ENCODE measurements around the gene FITM1.

FITM1 gene

DNA sequence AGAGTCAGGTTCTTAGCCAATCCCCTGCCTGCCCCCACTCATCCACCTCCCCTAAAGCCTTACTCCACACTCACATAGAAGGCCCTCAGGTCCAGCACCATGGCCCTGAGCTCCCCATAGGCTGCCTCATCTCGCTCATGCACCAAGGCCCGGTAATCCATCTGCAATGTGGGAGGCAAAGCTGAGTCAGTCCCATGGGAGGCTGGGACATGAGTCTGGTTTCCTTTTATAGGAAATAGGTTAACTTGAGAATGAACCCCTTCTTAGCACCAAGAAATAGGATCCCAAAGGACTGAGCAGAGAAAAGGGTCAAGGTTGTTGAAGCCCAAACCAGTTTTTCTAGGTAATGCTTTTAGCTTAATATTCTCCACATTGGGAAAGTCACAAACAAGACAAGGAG, 13.1 kb downstream of the FITM1 start:
- no peak for FAIRE-seq

DNA sequence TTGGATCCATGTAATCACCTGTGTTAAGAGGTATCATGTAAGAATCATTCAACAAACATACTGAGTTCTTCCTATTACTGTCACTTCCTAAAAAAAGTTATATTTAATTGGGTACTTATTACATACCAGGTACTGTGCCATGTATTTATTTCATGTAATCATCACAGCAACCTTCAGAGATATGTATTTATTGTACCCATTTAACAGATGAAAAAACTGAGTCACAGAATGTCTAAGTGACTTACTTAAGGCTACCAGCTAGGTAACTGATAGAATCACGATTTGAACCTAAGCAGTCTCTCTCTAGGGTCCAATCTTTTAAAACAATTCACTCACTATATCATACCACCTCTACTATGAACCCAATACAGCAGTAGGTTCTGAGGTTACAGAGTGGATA, 14.0 kb downstream of the FITM1 start:
- no peak for FAIRE-seq

DNA sequence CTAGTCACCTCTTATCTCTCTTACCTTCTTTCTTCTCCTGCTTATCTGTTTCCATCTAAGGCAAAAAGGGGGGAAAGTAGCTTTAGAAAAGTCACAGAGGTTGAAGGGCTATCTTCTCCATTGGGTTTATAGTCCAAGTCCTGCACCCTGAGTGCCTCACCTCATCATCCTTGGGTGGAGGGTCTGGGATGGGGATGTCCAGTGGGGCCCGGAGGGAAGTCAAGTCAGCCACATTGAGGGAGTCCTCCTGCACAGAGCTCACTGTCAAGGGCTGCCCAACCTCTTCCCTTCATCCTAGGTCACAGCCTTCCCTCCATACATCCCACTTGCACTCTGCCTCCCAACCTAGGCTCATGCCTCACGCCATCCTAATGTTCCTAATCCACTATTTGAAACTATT, 14.8 kb downstream of the FITM1 start:
- FAIRE-seq = no peak

DNA sequence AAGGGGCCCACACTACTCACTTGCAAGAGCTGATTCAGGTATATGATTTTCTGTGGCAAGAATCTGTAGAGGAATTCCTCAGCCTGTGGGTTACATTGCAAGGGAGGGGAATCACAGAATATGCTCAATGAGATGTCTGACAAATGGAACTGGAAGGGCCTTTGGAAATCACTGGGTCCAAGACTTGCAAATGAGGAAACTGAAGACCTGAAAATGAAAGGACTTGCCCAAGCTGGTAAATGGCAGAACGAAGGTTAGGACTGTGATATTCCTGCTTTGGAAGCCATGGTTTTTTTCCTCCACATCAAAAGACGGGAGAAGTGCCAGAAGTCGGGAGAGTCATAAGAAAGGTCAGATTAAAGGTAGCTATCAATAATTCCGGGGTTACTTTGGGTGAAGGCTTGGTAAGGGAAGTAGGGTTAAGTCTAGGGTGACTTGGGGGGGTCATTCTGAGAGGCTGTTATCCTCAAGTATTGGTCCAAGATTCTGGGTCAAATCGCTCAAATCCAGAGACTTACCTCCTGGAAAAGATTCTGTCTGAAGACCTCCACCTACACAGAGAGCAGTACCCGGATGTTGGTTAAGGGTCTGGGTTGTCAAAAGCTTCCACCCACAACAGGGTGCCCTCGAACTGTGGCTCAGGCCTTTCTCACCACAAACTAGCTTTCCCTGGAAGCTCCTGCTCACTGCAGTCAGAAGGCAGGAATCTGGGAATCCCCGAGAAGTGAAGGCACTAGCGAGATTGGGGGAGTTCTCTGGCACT, 15.4 kb downstream of the FITM1 start:
- FAIRE-seq = no peak

DNA sequence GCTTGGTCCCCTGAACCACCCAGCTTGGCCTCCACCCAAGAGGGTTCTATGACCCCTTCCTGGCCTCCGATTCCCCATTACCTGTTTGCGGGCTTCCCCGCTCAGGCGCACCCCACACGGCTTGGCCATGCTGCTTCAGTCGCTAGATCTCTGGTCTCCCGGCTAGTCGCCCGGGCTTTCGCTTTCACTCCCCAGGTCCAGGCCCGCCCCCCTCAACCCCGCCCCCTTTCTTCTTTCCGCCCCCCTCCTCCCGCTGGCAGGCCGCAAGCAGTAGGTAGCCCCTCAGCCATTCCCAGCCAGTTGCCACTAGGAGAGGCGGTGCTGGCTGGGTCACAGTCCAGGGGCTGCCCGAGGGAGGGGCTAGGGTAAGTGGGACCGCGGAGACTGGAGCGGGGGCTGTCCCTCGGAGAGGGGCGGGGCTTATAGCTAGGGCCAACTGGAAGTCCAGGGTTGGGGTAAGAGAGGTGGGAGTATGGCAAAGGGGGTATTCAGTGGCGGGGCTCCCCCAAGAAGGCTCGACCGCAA, 16.1 kb downstream of the FITM1 start, which contains the start of gene PSME2:
Gene PSME2, minus strand, starts transcription at position 158 of the 525 bp plus-strand sequence. Its CDS starts 29 bp downstream, at position 129.
- no peak for FAIRE-seq

DNA sequence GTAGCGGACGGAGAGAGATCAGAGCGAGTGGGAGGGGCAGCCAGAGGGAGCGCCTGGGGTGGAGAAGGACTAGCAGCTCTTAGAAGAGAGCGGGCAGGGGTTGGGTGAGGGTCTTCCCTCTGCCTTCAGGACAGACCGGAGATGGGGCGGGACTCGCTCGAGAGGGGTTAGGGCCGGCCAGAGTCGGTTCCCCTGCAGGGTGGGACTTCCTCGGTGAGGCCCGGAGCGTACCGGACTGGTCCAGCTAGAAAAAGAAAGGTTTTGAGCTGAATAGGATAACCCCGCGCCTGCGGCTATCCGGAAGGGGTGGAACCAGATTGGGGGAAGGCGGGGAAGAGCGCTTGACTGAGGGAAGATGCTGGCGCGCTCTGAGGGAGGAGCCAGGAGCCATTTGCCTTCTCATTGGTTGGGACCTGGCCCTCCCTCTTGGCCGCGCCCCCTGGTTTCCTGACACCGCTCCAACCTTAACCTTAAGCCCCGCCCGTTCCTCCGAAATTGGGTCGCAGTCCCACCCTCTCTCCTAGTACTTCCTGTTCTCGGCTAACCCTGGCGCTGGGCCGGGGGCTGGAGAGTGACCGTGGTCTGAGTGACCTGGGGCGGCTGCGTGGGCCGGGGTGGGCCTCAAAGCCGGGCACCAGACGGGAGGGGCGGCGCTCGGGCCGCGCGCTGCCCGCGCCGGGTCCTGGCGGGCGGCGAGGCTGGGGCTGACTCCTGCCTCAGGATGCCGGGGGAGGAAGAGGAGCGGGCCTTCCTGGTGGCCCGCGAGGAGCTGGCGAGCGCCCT, 16.7 kb downstream of the FITM1 start, which contains the start of gene RNF31:
Gene RNF31, plus strand, starts transcription at position 521 of the 783 bp plus-strand sequence. Its CDS starts 201 bp downstream, at position 722.
- FAIRE-seq = no peak

DNA sequence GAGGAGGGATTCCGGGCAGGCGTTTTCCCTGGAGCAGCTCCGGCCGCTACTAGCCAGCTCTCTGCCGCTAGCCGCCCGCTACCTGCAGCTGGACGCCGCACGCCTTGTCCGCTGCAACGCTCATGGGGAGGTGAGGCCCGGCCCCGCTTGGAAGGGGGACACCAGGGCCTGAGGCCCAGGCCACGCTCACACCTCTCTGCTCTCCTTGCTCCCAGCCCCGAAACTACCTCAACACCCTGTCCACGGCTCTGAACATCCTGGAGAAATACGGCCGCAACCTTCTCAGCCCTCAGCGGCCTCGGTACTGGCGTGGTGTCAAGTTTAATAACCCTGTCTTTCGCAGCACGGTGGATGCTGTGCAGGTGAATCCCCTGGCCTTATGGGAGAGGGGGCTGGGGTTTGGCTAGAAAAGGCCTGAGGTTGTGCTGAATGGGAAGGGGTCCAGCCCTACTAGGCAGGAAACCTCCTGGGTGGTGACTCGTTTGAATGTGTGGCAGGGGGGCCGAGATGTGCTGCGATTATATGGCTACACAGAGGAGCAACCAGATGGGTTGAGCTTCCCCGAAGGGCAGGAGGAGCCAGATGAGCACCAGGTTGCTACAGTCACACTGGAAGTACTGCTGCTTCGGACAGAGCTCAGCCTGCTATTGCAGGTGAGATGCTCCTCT, 17.4 kb downstream of the FITM1 start:
- no peak for FAIRE-seq

DNA sequence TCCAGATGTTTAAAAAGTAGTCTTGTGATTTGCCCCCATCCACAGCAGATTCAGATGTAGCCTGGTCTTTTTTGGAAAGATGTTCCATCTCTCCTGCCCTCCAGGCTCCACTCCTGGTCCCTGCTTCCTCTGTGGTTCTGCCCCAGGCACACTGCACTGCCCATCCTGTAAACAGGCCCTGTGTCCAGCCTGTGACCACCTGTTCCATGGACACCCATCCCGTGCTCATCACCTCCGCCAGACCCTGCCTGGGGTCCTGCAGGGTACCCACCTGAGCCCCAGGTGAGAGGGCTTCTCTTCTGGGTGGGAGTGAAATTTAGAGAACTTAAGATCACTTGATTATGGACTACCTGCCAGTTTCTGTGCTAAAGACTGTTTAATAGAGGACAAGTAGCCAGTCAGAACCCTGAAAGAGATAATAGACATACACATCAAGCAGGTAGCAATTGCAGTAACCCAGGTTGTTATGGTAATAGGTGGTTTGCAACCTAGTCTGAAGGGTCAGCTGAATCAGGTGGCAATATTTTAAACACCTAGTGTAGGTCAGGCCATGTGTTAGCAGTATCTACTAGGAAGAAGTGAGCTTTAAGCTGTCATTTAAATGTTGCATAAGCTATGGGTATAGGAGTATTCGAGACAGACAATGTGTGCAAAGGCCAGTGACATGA, 19.0 kb downstream of the FITM1 start:
- FAIRE-seq = no peak

DNA sequence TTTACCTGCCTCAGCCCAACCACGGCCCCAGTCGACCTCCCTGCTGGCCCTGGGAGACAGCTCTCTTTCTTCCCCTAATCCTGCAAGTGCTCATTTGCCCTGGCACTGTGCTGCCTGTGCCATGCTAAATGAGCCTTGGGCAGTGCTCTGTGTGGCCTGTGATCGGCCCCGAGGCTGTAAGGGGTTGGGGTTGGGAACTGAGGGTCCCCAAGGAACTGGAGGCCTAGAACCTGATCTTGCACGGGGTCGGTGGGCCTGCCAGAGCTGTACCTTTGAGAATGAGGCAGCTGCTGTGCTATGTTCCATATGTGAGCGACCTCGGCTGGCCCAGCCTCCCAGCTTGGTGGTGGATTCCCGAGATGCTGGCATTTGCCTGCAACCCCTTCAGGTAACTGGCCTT, 19.6 kb downstream of the FITM1 start:
- FAIRE-seq = no peak

DNA sequence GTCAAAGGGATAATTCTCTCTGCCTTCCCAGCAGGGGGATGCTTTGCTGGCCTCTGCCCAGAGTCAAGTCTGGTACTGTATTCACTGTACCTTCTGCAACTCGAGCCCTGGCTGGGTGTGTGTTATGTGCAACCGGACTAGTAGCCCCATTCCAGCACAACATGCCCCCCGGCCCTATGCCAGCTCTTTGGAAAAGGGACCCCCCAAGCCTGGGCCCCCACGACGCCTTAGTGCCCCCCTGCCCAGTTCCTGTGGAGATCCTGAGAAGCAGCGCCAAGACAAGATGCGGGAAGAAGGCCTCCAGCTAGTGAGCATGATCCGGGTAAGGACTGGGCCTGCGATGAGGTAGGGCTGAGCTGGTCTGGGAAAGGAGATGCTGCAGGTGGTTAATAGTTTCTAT, 20.1 kb downstream of the FITM1 start:
- FAIRE-seq = no peak

DNA sequence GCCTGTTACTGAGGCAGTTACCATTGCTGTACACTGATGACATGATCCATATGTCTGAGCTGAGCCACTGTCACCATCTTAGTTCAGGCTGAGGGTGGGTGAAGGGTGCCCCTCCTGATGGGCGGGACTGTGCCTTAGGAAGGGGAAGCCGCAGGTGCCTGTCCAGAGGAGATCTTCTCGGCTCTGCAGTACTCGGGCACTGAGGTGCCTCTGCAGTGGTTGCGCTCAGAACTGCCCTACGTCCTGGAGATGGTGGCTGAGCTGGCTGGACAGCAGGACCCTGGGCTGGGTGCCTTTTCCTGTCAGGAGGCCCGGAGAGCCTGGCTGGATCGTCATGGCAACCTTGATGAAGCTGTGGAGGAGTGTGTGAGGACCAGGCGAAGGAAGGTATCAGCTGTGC, 20.5 kb downstream of the FITM1 start:
- no peak for FAIRE-seq

DNA sequence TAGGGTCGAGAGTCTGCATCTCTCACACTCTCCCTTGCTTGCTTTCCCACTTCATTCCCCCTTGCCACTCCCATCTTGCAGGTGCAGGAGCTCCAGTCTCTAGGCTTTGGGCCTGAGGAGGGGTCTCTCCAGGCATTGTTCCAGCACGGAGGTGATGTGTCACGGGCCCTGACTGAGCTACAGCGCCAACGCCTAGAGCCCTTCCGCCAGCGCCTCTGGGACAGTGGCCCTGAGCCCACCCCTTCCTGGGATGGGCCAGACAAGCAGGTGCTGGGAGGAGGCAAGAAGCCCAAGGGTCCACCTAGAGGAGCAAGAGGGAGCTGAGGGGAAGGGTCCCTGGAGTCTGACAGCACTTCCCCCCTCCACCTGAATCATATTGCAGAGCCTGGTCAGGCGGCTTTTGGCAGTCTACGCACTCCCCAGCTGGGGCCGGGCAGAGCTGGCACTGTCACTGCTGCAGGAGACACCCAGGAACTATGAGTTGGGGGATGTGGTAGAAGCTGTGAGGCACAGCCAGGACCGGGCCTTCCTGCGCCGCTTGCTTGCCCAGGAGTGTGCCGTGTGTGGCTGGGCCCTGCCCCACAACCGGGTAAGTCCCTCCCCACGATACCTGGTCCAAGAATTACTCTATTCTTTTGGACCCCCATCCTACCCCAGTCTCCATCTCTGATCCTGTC, 21.1 kb downstream of the FITM1 start:
- FAIRE-seq = no peak

DNA sequence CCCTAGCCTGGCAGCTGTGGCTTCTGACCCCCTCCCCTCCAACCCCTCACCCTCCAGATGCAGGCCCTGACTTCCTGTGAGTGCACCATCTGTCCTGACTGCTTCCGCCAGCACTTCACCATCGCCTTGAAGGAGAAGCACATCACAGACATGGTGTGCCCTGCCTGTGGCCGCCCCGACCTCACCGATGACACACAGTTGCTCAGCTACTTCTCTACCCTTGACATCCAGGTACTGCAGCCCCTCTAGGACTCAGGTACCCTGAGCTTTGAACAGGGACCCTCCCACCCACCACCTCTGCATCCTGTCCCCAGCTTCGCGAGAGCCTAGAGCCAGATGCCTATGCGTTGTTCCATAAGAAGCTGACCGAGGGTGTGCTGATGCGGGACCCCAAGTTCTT, 24.6 kb downstream of the FITM1 start:
- no peak for FAIRE-seq

DNA sequence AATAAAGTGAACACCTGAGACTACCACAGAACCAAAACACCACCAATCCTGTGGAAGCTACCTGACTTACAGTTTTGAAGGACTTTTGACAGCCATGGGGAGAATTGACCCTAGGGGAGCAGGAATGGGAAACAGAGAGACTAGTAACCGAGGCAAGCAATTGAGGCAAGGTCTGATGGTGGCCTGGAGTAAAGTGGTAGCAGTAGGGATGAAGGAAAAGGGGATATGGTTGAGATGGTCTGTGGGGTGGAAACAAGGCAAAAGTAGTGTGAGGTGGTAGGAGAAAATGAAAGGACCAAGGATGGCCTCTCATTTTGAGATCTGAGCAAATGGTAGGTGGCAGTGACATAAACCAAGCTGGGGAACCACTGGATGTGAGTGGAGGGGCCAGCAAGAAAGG, 26.4 kb downstream of the FITM1 start:
- no peak for FAIRE-seq

DNA sequence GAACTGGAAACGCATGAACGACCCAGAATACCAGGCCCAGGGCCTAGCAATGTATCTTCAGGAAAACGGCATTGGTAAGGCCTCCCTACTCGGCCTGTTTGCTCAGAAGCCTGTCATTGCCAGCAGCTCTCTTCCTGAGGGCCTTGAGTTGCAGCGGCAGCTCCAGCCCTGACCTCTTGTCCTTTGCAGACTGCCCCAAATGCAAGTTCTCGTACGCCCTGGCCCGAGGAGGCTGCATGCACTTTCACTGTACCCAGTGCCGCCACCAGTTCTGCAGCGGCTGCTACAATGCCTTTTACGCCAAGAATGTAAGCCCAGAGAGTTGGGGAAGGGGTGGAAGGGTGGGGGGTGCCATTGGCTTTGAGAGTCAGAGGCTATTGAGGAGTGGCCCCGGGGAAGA, 26.9 kb downstream of the FITM1 start:
- FAIRE-seq = no peak

DNA sequence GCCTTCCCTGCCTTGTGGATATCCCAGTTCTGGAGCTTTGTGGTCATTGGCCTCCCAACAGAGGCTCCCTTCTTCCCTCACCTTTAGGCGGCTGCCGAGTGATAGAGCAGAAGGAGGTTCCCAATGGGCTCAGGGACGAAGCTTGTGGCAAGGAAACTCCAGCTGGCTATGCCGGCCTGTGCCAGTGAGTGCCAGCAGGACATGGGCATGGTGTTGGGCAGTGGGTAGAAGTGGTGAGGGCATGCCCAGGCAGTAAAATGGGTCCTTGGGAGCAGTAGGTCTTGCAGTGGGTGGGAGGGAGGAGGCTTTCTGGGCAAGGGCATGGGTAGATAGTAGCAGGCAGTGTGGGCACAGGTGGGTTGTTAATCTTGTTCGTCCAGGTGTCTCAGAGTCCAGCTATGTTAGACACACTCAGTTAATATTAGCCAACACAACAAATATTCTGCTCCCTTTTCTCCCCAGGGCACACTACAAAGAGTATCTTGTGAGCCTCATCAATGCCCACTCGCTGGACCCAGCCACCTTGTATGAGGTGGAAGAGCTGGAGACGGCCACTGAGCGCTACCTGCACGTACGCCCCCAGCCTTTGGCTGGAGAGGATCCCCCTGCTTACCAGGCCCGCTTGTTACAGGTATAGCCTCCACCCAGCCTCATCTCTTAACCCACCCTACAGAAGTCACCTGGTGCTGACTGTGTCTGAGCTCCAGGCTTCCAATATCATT, 29.5 kb downstream of the FITM1 start:
- no peak for FAIRE-seq

DNA sequence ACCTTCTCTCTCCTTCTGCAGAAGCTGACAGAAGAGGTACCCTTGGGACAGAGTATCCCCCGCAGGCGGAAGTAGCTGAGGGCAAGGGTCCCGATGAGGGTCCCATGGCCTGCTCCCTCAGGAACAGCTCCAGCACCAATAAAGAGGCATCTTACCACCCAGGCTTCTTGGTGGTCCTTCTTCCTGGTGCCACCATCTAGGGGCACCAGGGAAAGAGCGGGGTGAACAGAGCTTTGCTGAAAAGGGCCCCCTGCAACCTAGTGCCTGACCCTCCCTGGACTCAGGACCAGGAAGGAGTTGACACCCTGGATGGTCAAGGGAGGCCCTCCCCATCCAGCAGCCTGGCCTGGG, 30.0 kb downstream of the FITM1 start:
- no peak for FAIRE-seq

DNA sequence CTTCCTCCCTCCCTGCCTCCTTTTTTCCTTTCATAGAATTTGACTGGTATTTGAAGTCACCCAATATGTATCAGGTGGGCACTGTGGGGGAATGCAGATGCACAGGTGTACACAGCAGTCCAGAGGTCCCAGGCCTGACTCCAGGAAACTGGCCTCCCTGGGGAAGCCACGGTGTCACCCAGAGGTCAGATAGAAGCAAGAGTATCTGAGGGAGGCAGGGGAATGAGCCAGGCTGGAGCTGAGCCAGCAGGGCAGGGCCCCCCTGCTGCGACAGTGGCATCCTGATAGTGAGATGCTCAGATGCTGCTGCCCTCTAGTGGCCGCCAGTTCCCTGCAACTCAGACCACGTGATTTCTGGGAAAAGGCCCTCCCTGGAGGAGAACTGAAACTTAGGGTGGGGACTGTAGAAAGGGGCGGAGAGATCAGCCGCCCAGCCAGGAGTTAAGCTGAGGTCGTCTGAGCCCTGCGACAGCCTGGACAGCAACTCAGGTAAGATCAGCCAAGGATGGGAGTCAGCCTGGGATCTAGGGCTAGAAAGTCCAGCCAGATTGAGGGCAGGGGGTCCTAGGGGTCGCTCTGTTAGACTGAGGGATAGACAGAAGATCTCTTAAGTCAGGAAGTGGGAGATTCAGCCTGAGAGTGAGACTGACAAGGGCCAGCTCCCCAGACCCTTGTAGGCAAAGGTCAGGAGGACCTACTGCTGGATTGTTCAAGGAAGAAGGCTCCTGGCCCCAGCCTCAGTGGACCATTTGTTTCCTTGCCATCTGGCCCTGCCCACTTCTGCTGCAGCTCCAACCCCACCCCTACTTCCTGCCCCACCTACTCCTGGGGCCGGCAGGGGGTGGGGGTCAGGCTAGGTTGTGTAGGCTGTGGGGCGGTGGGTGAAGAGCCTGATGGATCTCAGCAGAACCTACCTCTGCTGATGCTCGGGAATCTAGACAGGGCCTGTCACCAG, 30.7 kb downstream of the FITM1 start, which contains the start of gene IRF9:
Gene IRF9, plus strand, starts transcription at position 416 of the 955 bp plus-strand sequence. CDS start 880 bp downstream, outside the sequence.
- FAIRE-seq = no peak

DNA sequence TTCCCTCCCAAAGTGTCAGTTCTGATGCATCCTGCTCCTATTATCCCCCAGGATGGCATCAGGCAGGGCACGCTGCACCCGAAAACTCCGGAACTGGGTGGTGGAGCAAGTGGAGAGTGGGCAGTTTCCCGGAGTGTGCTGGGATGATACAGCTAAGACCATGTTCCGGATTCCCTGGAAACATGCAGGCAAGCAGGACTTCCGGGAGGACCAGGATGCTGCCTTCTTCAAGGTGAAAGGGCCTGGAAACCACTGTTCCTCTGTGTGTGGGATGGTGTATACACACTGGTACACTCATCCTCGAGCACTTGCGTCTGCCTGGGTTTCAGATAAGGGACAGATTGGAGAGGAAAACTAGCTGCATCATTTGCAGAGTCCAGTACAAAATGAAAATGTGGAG, 31.6 kb downstream of the FITM1 start:
- FAIRE-seq = no peak

DNA sequence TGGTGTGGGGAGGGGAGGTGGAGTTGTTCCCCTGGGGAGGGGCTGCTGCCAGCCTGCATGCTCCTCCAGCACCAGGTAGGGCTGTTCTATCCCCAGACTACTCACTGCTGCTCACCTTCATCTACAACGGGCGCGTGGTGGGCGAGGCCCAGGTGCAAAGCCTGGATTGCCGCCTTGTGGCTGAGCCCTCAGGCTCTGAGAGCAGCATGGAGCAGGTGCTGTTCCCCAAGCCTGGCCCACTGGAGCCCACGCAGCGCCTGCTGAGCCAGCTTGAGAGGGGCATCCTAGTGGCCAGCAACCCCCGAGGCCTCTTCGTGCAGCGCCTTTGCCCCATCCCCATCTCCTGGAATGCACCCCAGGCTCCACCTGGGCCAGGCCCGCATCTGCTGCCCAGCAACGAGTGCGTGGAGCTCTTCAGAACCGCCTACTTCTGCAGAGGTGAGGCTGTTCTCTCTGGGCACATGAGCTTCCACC, 34.1 kb downstream of the FITM1 start:
- no peak for FAIRE-seq
